Neuronal stem cell (in vitro differentiated cells): ENCODE data around the gene FAM98C.
A peak's percentile ranks its signal among the peaks of the same experiment; 100 is the strongest.

Source experiments
- DNase-seq: peaks from one replicate; pipeline ENCODE4 v3.0.0-alpha.2; 2013; ENCODE audit warnings: low spot score
- H2AFZ ChIP-seq: one replicate; pipeline ENCODE4 v1.6.1; 2013; ENCODE audit warnings: mild to moderate bottlenecking, low read length, inconsistent platforms
- H2AK5ac ChIP-seq: 2 replicates; pipeline ENCODE4 v1.6.1; 2013; ENCODE audit warnings: low read depth, mild to moderate bottlenecking, inconsistent platforms, low read length, moderate library complexity, mixed read lengths
- H2BK120ac ChIP-seq: 2 replicates; pipeline ENCODE4 v1.6.1; 2013; ENCODE audit warnings: low read depth, mild to moderate bottlenecking, inconsistent platforms, low read length, moderate library complexity, mixed read lengths
- H2BK12ac ChIP-seq: one replicate; pipeline ENCODE4 v1.6.1; 2013; ENCODE audit warnings: low read length, inconsistent platforms
- H2BK15ac ChIP-seq: 2 replicates; pipeline ENCODE4 v1.6.1; 2013; ENCODE audit warnings: mild to moderate bottlenecking, low read length, inconsistent platforms, mixed read lengths
- H2BK5ac ChIP-seq: one replicate; pipeline ENCODE4 v1.6.1; 2013; ENCODE audit warnings: inconsistent platforms, mild to moderate bottlenecking, low read length, moderate library complexity
- H3K14ac ChIP-seq: one replicate; pipeline ENCODE4 v1.6.1; 2013; ENCODE audit warnings: low read length, inconsistent platforms
- H3K18ac ChIP-seq: 2 replicates; pipeline ENCODE4 v1.6.1; 2013; ENCODE audit warnings: low read length, inconsistent platforms
- H3K23ac ChIP-seq: 2 replicates; pipeline ENCODE4 v1.6.1; 2013; ENCODE audit warnings: low read depth, mild to moderate bottlenecking, mixed read lengths, low read length, inconsistent platforms; ENCODE audit not compliant: poor library complexity
- H3K27ac ChIP-seq: replicated peaks from 3 replicates; pipeline ENCODE4 v1.5.1; 2013; ENCODE audit warnings: low read length, inconsistent platforms
- H3K27me3 ChIP-seq, 3 experiments: 2 replicates each; pipeline ENCODE4 v1.6.1; 2013; ENCODE audit warnings: low read length in 3 of 3, mild to moderate bottlenecking in 2 of 3, inconsistent platforms in 1 of 3, low read depth in 1 of 3, mixed read lengths in 1 of 3, moderate library complexity in 1 of 3; ENCODE audit not compliant: control insufficient read depth in 3 of 3, insufficient read depth in 3 of 3
- H3K36me3 ChIP-seq, 2 donors: replicated peaks in 1 of 2; 2 replicates each; pipeline ENCODE4 v1.6.1; 2013; ENCODE audit warnings: low read length in 2 of 2; ENCODE audit not compliant: control insufficient read depth in 2 of 2, insufficient read depth in 2 of 2
- H3K4ac ChIP-seq: 2 replicates; pipeline ENCODE4 v1.6.1; 2013; ENCODE audit warnings: inconsistent platforms, mild to moderate bottlenecking, low read length, moderate library complexity
- H3K4me1 ChIP-seq, 2 donors: 1 replicate in 1 of 2; 2 replicates in 1 of 2; pipeline ENCODE4 v1.6.1; 2013; ENCODE audit warnings: low read length in 2 of 2, low read depth in 1 of 2; ENCODE audit not compliant: control insufficient read depth in 2 of 2, insufficient read depth in 1 of 2
- H3K4me2 ChIP-seq: one replicate; pipeline ENCODE4 v1.6.1; 2013; ENCODE audit warnings: mild to moderate bottlenecking, low read length, inconsistent platforms; ENCODE audit not compliant: insufficient read depth, poor library complexity, severe bottlenecking
- H3K4me3 ChIP-seq, 2 donors: 2 replicates each; pipeline ENCODE4 v1.5.1; 2013; ENCODE audit warnings: low read length in 2 of 2, mild to moderate bottlenecking in 2 of 2, inconsistent platforms in 1 of 2, moderate library complexity in 1 of 2
- H3K79me1 ChIP-seq: one replicate; pipeline ENCODE4 v1.6.1; 2013; ENCODE audit warnings: low read depth, mild to moderate bottlenecking, inconsistent platforms, low read length, moderate library complexity
- H3K9ac ChIP-seq: one replicate; pipeline ENCODE4 v1.6.1; 2013; ENCODE audit warnings: mild to moderate bottlenecking, low read depth, low read length, inconsistent platforms; ENCODE audit not compliant: poor library complexity
- H3K9me3 ChIP-seq, 2 donors: replicated peaks in 1 of 2; 2 replicates each; pipeline versions ENCODE3 to v1.6.1; 2013; ENCODE audit warnings: low read length in 2 of 2, mild to moderate bottlenecking in 2 of 2, inconsistent platforms in 1 of 2, low read depth in 1 of 2, mixed read lengths in 1 of 2, moderate library complexity in 1 of 2; ENCODE audit not compliant: control insufficient read depth in 2 of 2, insufficient read depth in 1 of 2
- H4K8ac ChIP-seq: one replicate; pipeline ENCODE4 v1.6.1; 2013; ENCODE audit warnings: low read depth, mild to moderate bottlenecking, inconsistent platforms, low read length, moderate library complexity
- H4K91ac ChIP-seq: one replicate; pipeline ENCODE4 v1.6.1; 2013; ENCODE audit warnings: low read length, low read depth, mild to moderate bottlenecking, inconsistent platforms; ENCODE audit not compliant: poor library complexity
- WGBS, 2 donors: extraction: QIAGEN DNeasy Blood & Tissue Kit; methylation state at CpG; one replicate each; pipeline ENCODE4 v1.1.7; 2013; ENCODE audit warnings: missing lambda C conversion rate in 2 of 2, mixed read lengths in 1 of 2; ENCODE audit not compliant: insufficient read length in 2 of 2, insufficient replicate concordance in 1 of 2; ENCODE audit errors: extremely low coverage in 2 of 2; 5-methylcytosine and 5-hydroxymethylcytosine counted together

FAM98C gene

GRCh38 chr19:38399081-38399480, 3.8 kb upstream of the FAM98C start:
- Histone ChIP-seq H2BK12ac (no peak overlapping the region), H3K18ac (peak overlapping the region; percentile 44), H3K9me3 (peaks cover 0 to 4% of the 10 kb centered on the region in 2 donors), H2BK15ac (no peak overlapping the region), H3K4me2 (no peak overlapping the region), H3K4ac (no peak overlapping the region), H2AK5ac (no peak overlapping the region), H3K4me3 (no peak overlapping the region), H3K9ac (no peak overlapping the region), H3K79me1 (no peaks in the 10 kb centered on the region), H3K4me1 (peaks cover 0 to 2% of the 10 kb centered on the region in 2 donors), H3K36me3 (peaks cover 3 to 19% of the 10 kb centered on the region in 2 donors), H3K27me3 (peaks cover 0 to 7% (median 0%) of the 10 kb centered on the region in 3 experiments), H3K23ac (no peak overlapping the region), H2AFZ (no peak overlapping the region), H3K27ac (no peak overlapping the region), H2BK120ac (no peak overlapping the region), H4K91ac (no peak overlapping the region), H4K8ac (no peak overlapping the region), H2BK5ac (no peak overlapping the region), H3K14ac (no peak overlapping the region)
- no peak for DNase-seq
- WGBS, 2 donors: no CpG with 5 or more reads among the region's 9 CpGs

- Histone ChIP-seq H2AFZ (no peak overlapping the region), H3K23ac (no peak overlapping the region), H3K9ac (no peak overlapping the region), H3K79me1 (no peaks in the 10 kb centered on the region), H2BK12ac (no peak overlapping the region), H3K4me1 (peaks cover 0 to 2% of the 10 kb centered on the region in 2 donors), H3K4me2 (no peak overlapping the region), H2AK5ac (no peak overlapping the region), H3K36me3 (peaks cover 0 to 14% of the 10 kb centered on the region in 2 donors), H2BK120ac (no peak overlapping the region), H2BK5ac (no peak overlapping the region), H3K27me3 (peaks cover 0 to 9% (median 0%) of the 10 kb centered on the region in 3 experiments), H3K18ac (no peak overlapping the region), H4K91ac (no peak overlapping the region), H3K9me3 (peaks cover 0 to 4% of the 10 kb centered on the region in 2 donors), H3K27ac (no peak overlapping the region), H3K14ac (no peak overlapping the region), H3K4ac (no peak overlapping the region), H2BK15ac (no peak overlapping the region), H3K4me3 (no peak overlapping the region), H4K8ac (no peak overlapping the region)
- no CpG with 5 or more reads among the region's 1 CpG for WGBS, 2 donors
- DNase-seq: no peak
Observed at GRCh38 chr19:38399537-38399936, 3.4 kb upstream of the FAM98C start.

- Histone ChIP-seq H2AFZ (no peak overlapping the region), H3K14ac (no peak overlapping the region), H3K23ac (no peak overlapping the region), H3K4ac (no peak overlapping the region), H3K9ac (no peak overlapping the region), H2BK15ac (no peak overlapping the region), H3K36me3 (peaks cover 0 to 8% of the 10 kb centered on the region in 2 donors), H3K18ac (no peak overlapping the region), H3K4me1 (peaks cover 0 to 2% of the 10 kb centered on the region in 2 donors), H3K27me3 (peaks cover 0 to 9% (median 0%) of the 10 kb centered on the region in 3 experiments), H4K8ac (no peak overlapping the region), H2BK120ac (no peak overlapping the region), H3K4me2 (no peak overlapping the region), H3K4me3 (no peak overlapping the region), H2BK12ac (no peak overlapping the region), H3K79me1 (no peaks in the 10 kb centered on the region), H3K9me3 (peaks cover 0 to 4% of the 10 kb centered on the region in 2 donors), H2BK5ac (no peak overlapping the region), H4K91ac (no peak overlapping the region), H3K27ac (no peak overlapping the region), H2AK5ac (no peak overlapping the region)
- no CpG with 5 or more reads among the region's 5 CpGs for WGBS, 2 donors
- no peak for DNase-seq
Observed at GRCh38 chr19:38400361-38400760, 2.5 kb upstream of the FAM98C start.

- H2BK12ac ChIP-seq: no peak overlapping the region
- no peak overlapping the region for H2AFZ ChIP-seq
- H3K4ac ChIP-seq: no peak overlapping the region
- H2BK120ac ChIP-seq: no peak overlapping the region
- DNase-seq: no peak
- no peaks in the 10 kb centered on the region for H3K79me1 ChIP-seq
- H3K9me3 ChIP-seq: no peaks in the 10 kb centered on the region
- no peak overlapping the region for H3K9ac ChIP-seq
- H3K27ac ChIP-seq: no peak overlapping the region
- H2BK5ac ChIP-seq: no peak overlapping the region
- no peak overlapping the region for H2BK15ac ChIP-seq
- H3K27me3 ChIP-seq: peaks cover 0 to 9% (median 0%) of the 10 kb centered on the region in 3 experiments
- no peak overlapping the region for H4K8ac ChIP-seq
- H2AK5ac ChIP-seq: no peak overlapping the region
- H3K18ac ChIP-seq: no peak overlapping the region
- H3K4me3 ChIP-seq: no peak overlapping the region
- H4K91ac ChIP-seq: no peak overlapping the region
- no peak overlapping the region for H3K23ac ChIP-seq
- no peak overlapping the region for H3K4me2 ChIP-seq
- no CpG with 5 or more reads among the region's 3 CpGs for WGBS, 2 donors
- peaks cover 0 to 2% of the 10 kb centered on the region in 2 donors for H3K4me1 ChIP-seq
- H3K36me3 ChIP-seq: peaks cover 0 to 8% of the 10 kb centered on the region in 2 donors
- H3K14ac ChIP-seq: no peak overlapping the region
Observed at GRCh38 chr19:38401148-38401547, 1.7 kb upstream of the FAM98C start.
